OCI-LY7 (cell line): Measurements from ENCODE around the gene GATB.

Source experiments
- CTCF ChIP-seq: fragments of 200-600 bp; sonication (generic); conservative IDR thresholded peaks from 2 replicates; pipeline ENCODE4 v1.5.1; 2014; ENCODE audit warnings: mild to moderate bottlenecking, antibody characterized with exemption, low read length, moderate library complexity, mixed read lengths
- EZH2phosphoT487 ChIP-seq: fragments of 200-600 bp; sonication (generic); IDR thresholded peaks from 2 replicates; pipeline ENCODE4 v1.6.1; 2018; ENCODE audit warnings: low read depth, borderline replicate concordance, mild to moderate bottlenecking, mixed run types, antibody characterized with exemption, low read length, moderate library complexity, mixed read lengths

- peak; percentile 77 for TF ChIP-seq CTCF
- TF ChIP-seq EZH2phosphoT487, result no peak
Measured at GRCh38 chr4:151644622-151645021, 116.2 kb downstream of the GATB start.
